Renal cortex interstitium (tissue), 11 donors: ENCODE results near the gene FREM2. TPM values are rescaled to one million over a fixed set of nuclear protein-coding genes. Genes with fewer than 3 reads are reported as not detected.

ENCODE experiments used
- DNase-seq, 11 donors: peaks; one replicate each; pipeline ENCODE4 v3.0.0-alpha.2; 2013; ENCODE audit warnings: low read depth in 9 of 11, low spot score in 4 of 11; ENCODE audit errors: extremely low read depth in 1 of 11
- polyA plus RNA-seq, 3 donors: library from polyadenylated mRNA; unstranded; fragments of 120-200 nt; gene quantifications; one replicate each; pipeline ENCODE4 v1.2.1, GENCODE V29; 2013; ENCODE audit not compliant: insufficient read length in 3 of 3

The FREM2 gene
- polyA plus RNA-seq, 3 donors = 43.7 to 47.7 (median 46.4) TPM

DNA sequence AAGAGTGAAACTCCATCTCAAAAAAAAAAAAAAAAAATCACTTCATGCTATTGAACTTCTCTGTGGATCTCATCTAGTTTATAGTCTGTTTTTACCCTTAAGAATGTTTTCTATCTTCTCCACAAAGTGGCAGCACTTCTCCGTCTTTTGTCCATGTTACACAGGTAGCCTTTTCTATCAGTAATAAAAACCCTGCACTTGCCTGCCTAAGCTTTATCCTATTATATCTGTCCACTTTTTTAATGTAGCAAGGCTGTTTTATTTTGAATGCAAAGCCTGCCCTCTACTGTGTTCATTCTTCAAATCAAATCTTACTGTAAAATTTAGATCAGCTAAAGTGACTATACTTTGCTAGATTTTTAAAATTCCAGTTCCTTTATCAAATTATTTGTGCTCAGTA, 179.8 kb downstream of the FREM2 start:
- DNase-seq = peak in 1 of 11 donors; percentile 5

GRCh38 chr13:38868399-38868798, 181.5 kb downstream of the FREM2 start:
- no peak for DNase-seq

DNA sequence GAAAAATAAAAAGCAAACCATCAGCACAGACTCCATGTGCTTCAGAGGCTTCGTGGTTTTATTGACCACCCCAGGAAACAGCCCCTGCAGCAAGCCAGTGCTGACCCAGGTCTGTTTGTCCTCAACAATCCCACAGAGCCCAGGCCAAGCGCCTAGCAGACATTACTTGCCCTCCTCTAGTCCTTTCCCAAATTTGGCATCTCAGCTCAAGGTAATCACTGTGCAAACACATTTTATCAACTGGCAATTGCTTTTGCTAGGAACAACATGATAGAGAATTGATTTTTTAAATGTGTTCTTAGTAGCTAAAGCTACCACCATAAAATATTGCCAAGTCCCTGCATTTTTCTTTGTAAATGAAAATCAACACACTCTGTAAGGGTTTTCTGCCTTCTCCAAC, 182.0 kb downstream of the FREM2 start:
- no peak for DNase-seq

DNA sequence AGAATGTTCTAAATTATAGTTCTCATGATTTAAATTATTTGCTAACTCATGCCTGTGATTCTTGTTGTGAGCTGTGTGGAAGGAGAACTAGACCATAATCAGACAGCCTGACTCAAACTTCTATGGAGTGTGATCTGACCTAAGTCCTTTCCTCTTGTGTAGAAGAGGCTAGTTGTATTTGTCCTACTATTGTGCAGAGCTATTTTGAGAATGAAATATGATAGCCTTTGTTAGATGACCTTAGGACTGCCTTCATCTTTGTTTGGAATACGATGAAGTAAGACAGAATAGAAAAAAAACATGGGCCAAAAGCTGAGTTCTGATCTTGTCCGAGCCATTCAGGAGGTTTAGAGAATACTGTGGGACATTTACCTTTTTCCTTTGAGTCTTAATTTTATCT, 184.4 kb downstream of the FREM2 start:
- DNase-seq = no peak

- DNase-seq = peak in 9 of 11 donors; percentile 23 to 48 (median 32)
These were observed 185.8 kb downstream of the FREM2 start for GRCh38 chr13:38872693-38873092.

DNA sequence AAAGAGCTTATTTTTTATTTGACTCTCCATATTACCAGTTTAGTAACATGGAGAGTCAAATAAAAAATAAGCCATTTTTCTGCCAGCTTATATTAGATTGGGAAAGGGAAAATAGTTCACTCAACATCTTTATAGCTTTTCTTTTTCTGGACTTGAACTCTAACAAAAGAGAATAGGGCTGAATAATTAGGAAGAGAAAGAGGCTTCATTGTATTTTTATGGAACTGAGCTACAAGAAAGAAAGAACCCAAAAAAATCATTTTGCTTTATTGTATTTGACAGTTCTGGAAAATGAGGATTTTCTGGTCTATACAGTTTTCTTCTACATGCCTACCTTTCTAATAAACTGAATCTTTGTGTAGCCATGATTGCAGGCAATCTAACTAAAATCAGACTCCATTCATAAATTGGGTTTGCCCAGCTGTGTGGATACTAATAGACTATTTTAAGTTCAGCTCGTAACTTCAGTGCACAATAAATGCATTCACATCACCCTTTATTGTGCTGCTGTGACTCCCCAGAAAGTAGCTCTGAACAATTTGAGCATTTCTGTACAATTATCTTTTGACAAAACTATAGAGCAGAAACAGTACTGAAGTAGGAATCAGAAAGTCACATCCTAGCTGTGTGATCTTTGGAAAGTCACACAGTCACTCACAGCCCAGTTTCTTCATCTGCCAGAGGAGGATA, 188.5 kb downstream of the FREM2 start:
- DNase-seq = no peak

- DNase-seq = peak in 6 of 11 donors; percentile 6 to 68 (median 26)
These were observed 192.4 kb downstream of the FREM2 start for GRCh38 chr13:38879278-38879677.

- no peak for DNase-seq
These were observed 192.9 kb downstream of the FREM2 start for GRCh38 chr13:38879786-38880185.

DNA sequence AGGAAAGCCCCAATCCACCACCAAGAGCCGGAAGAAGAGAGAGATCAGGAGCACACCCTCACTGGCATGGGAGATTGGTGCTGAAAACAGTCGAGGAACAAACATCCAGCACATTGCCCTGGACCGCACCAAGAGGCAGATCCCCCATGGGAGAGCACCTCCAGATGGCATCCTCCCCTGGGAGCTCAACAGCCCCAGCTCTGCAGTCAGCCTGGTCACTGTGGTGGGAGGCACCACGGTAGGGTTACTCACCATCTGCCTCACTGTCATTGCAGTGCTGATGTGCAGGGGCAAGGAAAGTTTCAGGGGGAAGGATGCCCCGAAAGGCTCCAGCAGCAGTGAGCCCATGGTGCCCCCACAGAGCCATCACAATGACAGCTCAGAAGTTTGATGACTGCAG, 193.5 kb downstream of the FREM2 start:
- DNase-seq = no peak

DNA sequence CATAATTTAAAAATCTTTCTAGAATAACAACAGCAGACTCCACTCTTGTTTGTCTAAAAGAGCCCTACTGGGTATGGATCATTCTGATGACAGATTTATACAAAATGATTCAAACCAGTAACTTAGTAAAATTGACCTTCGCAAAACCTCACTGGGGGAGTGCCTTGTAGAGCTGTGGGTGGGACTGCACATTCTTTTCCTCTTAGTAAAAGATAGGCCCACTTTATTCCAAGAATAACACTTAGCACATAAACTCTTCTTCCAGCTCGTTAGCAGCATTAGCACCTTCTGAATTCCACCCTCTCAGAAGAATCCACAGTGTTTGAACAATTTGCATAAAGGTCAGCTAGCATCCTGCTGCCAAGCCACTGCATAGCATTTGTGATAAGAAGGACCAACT, 196.9 kb downstream of the FREM2 start:
- no peak for DNase-seq

GRCh38 chr13:38888309-38888708, 201.4 kb downstream of the FREM2 start:
- no peak for DNase-seq

- DNase-seq = no peak
These were observed 208.2 kb downstream of the FREM2 start for GRCh38 chr13:38895075-38895474.

- DNase-seq = peak in 2 of 11 donors; percentile 8 to 12
These were observed 210.6 kb downstream of the FREM2 start for GRCh38 chr13:38897521-38897920.

DNA sequence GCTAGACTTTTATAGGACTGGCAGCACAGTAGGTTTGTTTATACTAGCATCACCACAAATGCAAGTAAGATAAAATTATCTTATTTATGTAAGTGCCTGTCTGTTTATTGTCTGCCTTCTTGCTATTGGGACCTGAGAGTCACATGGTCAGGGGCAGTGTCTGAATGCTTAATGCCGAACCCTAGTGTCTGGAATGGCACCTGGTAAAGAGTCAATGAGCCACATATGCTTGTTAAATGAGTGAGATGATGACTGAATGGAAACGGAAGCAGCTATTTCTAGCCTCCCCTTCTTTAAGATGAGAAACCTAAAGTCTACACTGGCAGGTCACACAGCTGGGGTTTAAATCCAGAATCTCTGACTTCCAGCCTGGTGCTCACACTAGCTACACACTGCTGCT, 211.6 kb downstream of the FREM2 start:
- DNase-seq = no peak

DNA sequence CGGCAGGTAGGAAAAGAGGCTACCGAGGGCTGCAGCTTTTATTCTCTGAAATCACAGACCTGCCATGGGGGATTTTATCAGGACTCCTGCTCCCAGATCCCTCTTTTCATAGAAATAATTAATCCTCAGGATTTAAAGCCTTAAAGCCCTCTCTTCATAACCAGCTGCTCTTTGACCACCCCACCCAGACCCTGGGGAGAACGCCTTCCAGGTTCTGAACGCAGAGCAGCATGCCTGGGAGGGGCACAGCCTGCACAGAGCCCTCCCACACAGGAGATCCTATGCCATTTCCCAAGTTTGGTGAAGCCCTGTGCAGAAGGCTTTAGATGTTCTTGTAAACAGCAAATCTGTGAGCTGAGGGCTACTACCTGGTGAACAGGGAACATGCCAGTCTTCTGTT, 212.7 kb downstream of the FREM2 start:
- DNase-seq = no peak

DNA sequence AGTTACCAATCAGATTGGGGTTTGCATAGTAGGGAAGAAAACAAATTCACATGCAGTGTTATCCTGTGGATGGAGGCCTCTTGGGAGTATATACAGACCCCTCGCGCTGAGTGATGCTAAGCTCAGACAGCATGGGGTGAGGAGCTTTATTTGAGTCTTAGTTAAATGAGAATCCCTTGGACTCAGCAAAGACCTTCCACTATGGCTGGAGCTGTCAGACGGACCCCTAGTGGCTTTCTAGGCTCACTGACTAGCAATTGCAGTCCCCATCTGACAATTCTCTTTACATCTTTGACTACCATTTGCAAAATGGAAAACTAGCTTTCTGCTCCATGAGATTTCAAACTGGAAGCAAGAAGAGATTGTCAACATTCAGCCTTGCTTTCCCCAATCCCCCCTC, 213.3 kb downstream of the FREM2 start:
- no peak for DNase-seq

- no peak for DNase-seq
These were observed 215.7 kb downstream of the FREM2 start for GRCh38 chr13:38902551-38902950.

GRCh38 chr13:38905081-38905480, 218.2 kb downstream of the FREM2 start:
- DNase-seq = no peak

GRCh38 chr13:38905861-38906260, 219.0 kb downstream of the FREM2 start:
- DNase-seq = no peak

GRCh38 chr13:38908574-38908973, 221.7 kb downstream of the FREM2 start:
- no peak for DNase-seq

- no peak for DNase-seq
These were observed 227.2 kb downstream of the FREM2 start for GRCh38 chr13:38914070-38914469.
